Measurements from ENCODE around the gene FAM124A. TPM values are rescaled to one million over a fixed set of nuclear protein-coding genes. Genes with fewer than 3 reads are reported as not detected.

Gene FAM124A
- polyA plus RNA-seq, 2 of the 4 experiments (the other 2 are of a cell fraction) = 1.5 to 1.6 TPM

DNA sequence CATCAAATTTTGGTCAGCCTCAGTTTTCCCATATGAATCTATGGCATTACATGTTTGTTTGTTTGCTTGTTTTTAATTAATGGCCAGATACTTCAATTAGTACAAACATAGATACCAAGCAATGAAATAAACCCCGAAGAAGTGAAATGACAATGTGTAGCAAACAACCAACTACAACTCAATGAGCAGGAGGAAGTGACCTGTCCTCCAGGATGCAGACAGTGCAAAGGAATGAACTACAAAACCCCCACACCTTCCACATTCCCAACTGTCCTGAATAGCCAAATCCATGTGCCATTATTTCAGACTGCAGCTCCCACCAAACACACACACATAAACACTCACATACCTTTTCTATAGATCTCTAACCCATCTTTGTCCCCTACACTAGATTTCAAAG is 45.0 kb upstream of the FAM124A start:
- WGBS (ENCODE audit: missing lambda C conversion rate) = 6% methylated on average over 1 of the region's 1 CpG

DNA sequence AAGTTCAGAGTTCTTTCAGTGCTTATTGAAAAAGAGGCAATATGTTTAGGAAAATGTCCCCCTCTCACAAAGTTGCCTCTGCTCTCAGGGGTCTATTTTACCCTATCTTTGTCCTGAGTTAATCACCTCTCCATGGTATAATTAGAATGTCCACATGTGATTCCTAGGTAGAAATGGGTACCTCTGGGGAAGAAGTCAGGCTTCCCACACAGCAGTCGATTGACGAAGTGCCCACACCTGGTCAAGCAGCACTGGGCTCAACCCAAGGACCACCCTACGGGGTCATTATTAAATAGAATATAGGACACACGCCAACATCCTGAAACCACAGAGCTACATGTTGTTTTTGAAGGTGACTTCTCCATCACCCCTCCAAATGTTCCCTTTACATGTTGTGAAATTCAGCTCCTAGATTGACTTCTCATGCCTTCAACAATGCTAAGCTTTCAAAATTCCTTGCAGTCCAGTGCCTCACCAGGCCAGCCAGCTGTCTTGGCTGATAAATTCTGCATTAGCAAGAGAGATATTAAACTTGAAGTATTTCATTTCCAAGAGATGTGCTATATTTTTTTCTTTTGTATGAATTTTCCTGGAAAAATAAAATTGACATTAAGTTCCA is 43.6 kb upstream of the FAM124A start:
- no peak overlapping the region for H3K27ac ChIP-seq
- no peaks in the 10 kb centered on the region for H3K4me1 ChIP-seq
- no peak for DNase-seq (ENCODE audit: low read depth in 1 of 2, low spot score in 1 of 2)
- ATAC-seq = no peak
- 41% methylated on average over 4 of the region's 4 CpGs for WGBS (ENCODE audit: missing lambda C conversion rate)
- POLR2A ChIA-PET = no interaction called here
- FAIRE-seq = no peak
- no peak overlapping the region for H3K4me3 ChIP-seq
- CTCF ChIA-PET = interaction anchor here (1.2 to 1.4 kb wide), 3 partner anchors 11 to 108 kb away, joined by 3 read pairs; no protein-coding TSS in a partner anchor
- H3K9me3 ChIP-seq = no peaks in the 10 kb centered on the region
- no peak overlapping the region for H3K4me2 ChIP-seq
- no peak for TF ChIP-seq KDM5A (IDR thresholded peaks at IDR 0.05)
- no peak for TF ChIP-seq SREBF2 (IDR thresholded peaks at IDR 0.05)
- TF ChIP-seq, protein P1, sequence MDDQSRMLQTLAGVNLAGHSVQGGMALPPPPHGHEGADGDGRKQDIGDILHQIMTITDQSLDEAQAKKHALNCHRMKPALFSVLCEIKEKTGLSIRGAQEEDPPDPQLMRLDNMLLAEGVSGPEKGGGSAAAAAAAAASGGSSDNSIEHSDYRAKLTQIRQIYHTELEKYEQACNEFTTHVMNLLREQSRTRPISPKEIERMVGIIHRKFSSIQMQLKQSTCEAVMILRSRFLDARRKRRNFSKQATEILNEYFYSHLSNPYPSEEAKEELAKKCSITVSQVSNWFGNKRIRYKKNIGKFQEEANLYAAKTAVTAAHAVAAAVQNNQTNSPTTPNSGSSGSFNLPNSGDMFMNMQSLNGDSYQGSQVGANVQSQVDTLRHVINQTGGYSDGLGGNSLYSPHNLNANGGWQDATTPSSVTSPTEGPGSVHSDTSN (IDR thresholded peaks at IDR 0.05) = no peak
- no peak for TF ChIP-seq KDM1A (IDR thresholded peaks at IDR 0.05; ENCODE audit: low read depth)
- TF ChIP-seq RARB (CRISPR knock-in tag; IDR thresholded peaks at IDR 0.05) = no peak
- TF ChIP-seq POLR2AphosphoS2 (conservative IDR thresholded peaks at IDR 0.05; ENCODE audit: low read length) = no peak
- no peak for TF ChIP-seq FOSL2 (IDR thresholded peaks at IDR 0.05)
- no peak for TF ChIP-seq FOSL2 (CRISPR knock-in tag; IDR thresholded peaks at IDR 0.05)
- TF ChIP-seq RAD21 (conservative IDR thresholded peaks at IDR 0.05 in 1 of 2, IDR thresholded peaks at IDR 0.05 in 1 of 2) = no peak
- no peak for TF ChIP-seq NFE2L2 (conservative IDR thresholded peaks at IDR 0.05; ENCODE audit: low read length)
- no peak for TF ChIP-seq CBX2 (IDR thresholded peaks at IDR 0.05; ENCODE audit: borderline replicate concordance, low read depth)
- TF ChIP-seq MAFK (IDR thresholded peaks at IDR 0.05; ENCODE audit: partially characterized antibody) = no peak
- TF ChIP-seq REST (IDR thresholded peaks at IDR 0.05) = no peak
- no peak for TF ChIP-seq HOXB5 (CRISPR knock-in tag; IDR thresholded peaks at IDR 0.05)
- TF ChIP-seq BHLHE40 (IDR thresholded peaks at IDR 0.05; ENCODE audit: low read depth, low read length) = no peak
- no peak for TF ChIP-seq RNF2 (IDR thresholded peaks at IDR 0.05; ENCODE audit: borderline replicate concordance, low read depth)
- no peak for TF ChIP-seq ZNF302 (CRISPR knock-in tag; IDR thresholded peaks at IDR 0.05)

More for the DNA sequence above, 45.0 kb upstream of the FAM124A start:
- ChIA-PET POLR2A (no interaction called here), CTCF (interaction anchor here (0.8 kb wide), 1 partner anchor 109 kb away, joined by 3 read pairs; no protein-coding TSS in a partner anchor)
- Histone ChIP-seq H3K27ac (no peak overlapping the region), H3K4me1 (no peaks in the 10 kb centered on the region), H3K4me3 (no peak overlapping the region), H3K9me3 (no peaks in the 10 kb centered on the region), H3K4me2 (no peak overlapping the region)
- TF ChIP-seq HOXB13 (CRISPR knock-in tag; IDR thresholded peaks at IDR 0.05; ENCODE audit: low read depth) (no peak), MAFK (IDR thresholded peaks at IDR 0.05; ENCODE audit: partially characterized antibody) (no peak), CHD2 (IDR thresholded peaks at IDR 0.05; ENCODE audit: low read length, partially characterized antibody) (no peak), EHMT2 (IDR thresholded peaks at IDR 0.05; ENCODE audit: low read depth) (no peak), MAZ (IDR thresholded peaks at IDR 0.05; ENCODE audit: borderline replicate concordance, low read depth, low read length) (no peak), JUNB (IDR thresholded peaks at IDR 0.05) (no peak), REST (IDR thresholded peaks at IDR 0.05) (no peak), NPAS2 (CRISPR knock-in tag; IDR thresholded peaks at IDR 0.05; ENCODE audit: borderline replicate concordance) (no peak), SREBF2 (IDR thresholded peaks at IDR 0.05) (no peak), CBX2 (IDR thresholded peaks at IDR 0.05; ENCODE audit: borderline replicate concordance, low read depth) (no peak), ATOH8 (CRISPR knock-in tag; IDR thresholded peaks at IDR 0.05; ENCODE audit: low read depth) (no peak)
- ATAC-seq (no peak), DNase-seq (ENCODE audit: low read depth in 1 of 2, low spot score in 1 of 2) (no peak), FAIRE-seq (no peak)
